A549 (cell line): ENCODE results near the gene SUMF1.

Experiments
- CEBPB ChIP-seq, 2 experiments: fragments of >200 bp in 1 of 2; sonication (Bioruptor Twin) in 1 of 2; formaldehyde crosslinking in 1 of 2; IDR thresholded peaks; 2 replicates each; pipeline ENCODE4 v1.6.1; 2012 to 2016
- CHD2 ChIP-seq: fragments of 150-350 bp; IDR thresholded peaks from 2 replicates; pipeline ENCODE4 v1.6.1; 2014; ENCODE audit warnings: low read length; ENCODE audit not compliant: partially characterized antibody
- EP300 ChIP-seq, 2 experiments: fragments of >200 bp; sonication (Bioruptor Twin); formaldehyde crosslinking; IDR thresholded peaks; 2 replicates in 1 of 2; 3 replicates in 1 of 2; pipeline ENCODE4 v1.6.1; 2016 to 2017
- JUNB ChIP-seq: fragments of >200 bp; sonication (Bioruptor Twin); formaldehyde crosslinking; IDR thresholded peaks from 2 replicates; pipeline ENCODE4 v1.6.1; 2016
- NFE2L2 ChIP-seq: fragments of 150-350 bp; conservative IDR thresholded peaks from 2 replicates; pipeline ENCODE4 v1.6.1; 2014; ENCODE audit warnings: low read length
- POLR2A ChIP-seq: IDR thresholded peaks from 2 replicates; pipeline ENCODE4 v1.6.1; 2012; ENCODE audit warnings: mild to moderate bottlenecking, low read length
- RAD21 ChIP-seq, 2 experiments: fragments of >200 bp in 1 of 2; sonication (Bioruptor Twin) in 1 of 2; formaldehyde crosslinking in 1 of 2; IDR thresholded peaks in 1 of 2; conservative IDR thresholded peaks in 1 of 2; 2 replicates in 1 of 2; 3 replicates in 1 of 2; pipeline ENCODE4 v1.6.1; 2012 to 2018; ENCODE audit warnings: inconsistent platforms in 1 of 2
- SMC3 ChIP-seq: fragments of >200 bp; sonication (Bioruptor Twin); formaldehyde crosslinking; IDR thresholded peaks from 3 replicates; pipeline ENCODE4 v1.6.1; 2018; ENCODE audit warnings: inconsistent platforms
- SREBF2 ChIP-seq: fragments of 450-650 bp; IDR thresholded peaks from 2 replicates; pipeline ENCODE4 v1.6.1; 2014; ENCODE audit warnings: mild to moderate bottlenecking, moderate library complexity
- TF ChIP-seq, protein P1 (sequence below): IDR thresholded peaks from 2 replicates; pipeline ENCODE4 v1.6.1; 2012; ENCODE audit warnings: low read depth, borderline replicate concordance
- TF ChIP-seq, protein P2 (sequence below): fragments of >200 bp; sonication (Bioruptor Twin); formaldehyde crosslinking; IDR thresholded peaks from 3 replicates; pipeline ENCODE4 v1.5.1; 2016
- TF ChIP-seq, protein P3 (sequence below): fragments of 200-600 bp; sonication (generic); IDR thresholded peaks from 2 replicates; pipeline ENCODE4 v1.6.1; 2016; ENCODE audit warnings: antibody characterized with exemption, mild to moderate bottlenecking, moderate library complexity

DNA sequence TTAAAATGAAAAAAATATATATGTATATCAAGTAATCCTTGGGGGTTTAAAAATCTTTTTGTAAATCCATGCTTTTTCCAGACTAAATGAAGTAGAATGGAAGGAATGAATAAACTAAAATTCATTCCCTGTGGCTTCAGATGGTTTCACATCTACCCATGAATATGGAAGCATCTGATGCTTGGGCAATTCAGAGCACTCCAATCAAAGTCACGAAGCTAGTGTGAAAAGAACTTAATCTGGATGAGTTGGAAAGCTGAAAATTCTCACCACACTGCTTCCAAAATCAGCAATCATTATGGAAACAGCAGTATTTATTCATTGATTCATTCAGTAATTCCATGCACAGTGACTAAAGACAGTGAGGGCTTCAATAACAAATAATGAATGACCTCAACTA lies 55.2 kb downstream of the SUMF1 start:
- TF ChIP-seq, protein P1, sequence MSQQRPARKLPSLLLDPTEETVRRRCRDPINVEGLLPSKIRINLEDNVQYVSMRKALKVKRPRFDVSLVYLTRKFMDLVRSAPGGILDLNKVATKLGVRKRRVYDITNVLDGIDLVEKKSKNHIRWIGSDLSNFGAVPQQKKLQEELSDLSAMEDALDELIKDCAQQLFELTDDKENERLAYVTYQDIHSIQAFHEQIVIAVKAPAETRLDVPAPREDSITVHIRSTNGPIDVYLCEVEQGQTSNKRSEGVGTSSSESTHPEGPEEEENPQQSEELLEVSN = no peak
- TF ChIP-seq RAD21 (conservative IDR thresholded peaks at IDR 0.05 in 1 of 2, IDR thresholded peaks at IDR 0.05 in 1 of 2) (no peak), SMC3 (no peak), JUNB (no peak), POLR2A (no peak), EP300 (IDR thresholded peaks at IDR 0.05) (no peak), CHD2 (no peak), NFE2L2 (no peak), SREBF2 (no peak), CEBPB (IDR thresholded peaks at IDR 0.05) (no peak)
- TF ChIP-seq, protein P2, sequence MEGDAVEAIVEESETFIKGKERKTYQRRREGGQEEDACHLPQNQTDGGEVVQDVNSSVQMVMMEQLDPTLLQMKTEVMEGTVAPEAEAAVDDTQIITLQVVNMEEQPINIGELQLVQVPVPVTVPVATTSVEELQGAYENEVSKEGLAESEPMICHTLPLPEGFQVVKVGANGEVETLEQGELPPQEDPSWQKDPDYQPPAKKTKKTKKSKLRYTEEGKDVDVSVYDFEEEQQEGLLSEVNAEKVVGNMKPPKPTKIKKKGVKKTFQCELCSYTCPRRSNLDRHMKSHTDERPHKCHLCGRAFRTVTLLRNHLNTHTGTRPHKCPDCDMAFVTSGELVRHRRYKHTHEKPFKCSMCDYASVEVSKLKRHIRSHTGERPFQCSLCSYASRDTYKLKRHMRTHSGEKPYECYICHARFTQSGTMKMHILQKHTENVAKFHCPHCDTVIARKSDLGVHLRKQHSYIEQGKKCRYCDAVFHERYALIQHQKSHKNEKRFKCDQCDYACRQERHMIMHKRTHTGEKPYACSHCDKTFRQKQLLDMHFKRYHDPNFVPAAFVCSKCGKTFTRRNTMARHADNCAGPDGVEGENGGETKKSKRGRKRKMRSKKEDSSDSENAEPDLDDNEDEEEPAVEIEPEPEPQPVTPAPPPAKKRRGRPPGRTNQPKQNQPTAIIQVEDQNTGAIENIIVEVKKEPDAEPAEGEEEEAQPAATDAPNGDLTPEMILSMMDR = no peak
- TF ChIP-seq, protein P3, sequence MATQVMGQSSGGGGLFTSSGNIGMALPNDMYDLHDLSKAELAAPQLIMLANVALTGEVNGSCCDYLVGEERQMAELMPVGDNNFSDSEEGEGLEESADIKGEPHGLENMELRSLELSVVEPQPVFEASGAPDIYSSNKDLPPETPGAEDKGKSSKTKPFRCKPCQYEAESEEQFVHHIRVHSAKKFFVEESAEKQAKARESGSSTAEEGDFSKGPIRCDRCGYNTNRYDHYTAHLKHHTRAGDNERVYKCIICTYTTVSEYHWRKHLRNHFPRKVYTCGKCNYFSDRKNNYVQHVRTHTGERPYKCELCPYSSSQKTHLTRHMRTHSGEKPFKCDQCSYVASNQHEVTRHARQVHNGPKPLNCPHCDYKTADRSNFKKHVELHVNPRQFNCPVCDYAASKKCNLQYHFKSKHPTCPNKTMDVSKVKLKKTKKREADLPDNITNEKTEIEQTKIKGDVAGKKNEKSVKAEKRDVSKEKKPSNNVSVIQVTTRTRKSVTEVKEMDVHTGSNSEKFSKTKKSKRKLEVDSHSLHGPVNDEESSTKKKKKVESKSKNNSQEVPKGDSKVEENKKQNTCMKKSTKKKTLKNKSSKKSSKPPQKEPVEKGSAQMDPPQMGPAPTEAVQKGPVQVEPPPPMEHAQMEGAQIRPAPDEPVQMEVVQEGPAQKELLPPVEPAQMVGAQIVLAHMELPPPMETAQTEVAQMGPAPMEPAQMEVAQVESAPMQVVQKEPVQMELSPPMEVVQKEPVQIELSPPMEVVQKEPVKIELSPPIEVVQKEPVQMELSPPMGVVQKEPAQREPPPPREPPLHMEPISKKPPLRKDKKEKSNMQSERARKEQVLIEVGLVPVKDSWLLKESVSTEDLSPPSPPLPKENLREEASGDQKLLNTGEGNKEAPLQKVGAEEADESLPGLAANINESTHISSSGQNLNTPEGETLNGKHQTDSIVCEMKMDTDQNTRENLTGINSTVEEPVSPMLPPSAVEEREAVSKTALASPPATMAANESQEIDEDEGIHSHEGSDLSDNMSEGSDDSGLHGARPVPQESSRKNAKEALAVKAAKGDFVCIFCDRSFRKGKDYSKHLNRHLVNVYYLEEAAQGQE = no peak
